ENCODE data around the gene ZMAT3.
"Not testable (repeated sequence)": the region's sequence is repeated elsewhere in the genome, so short reads cannot be mapped to it uniquely, and the experiment has no call there.

ZMAT3 gene, protein sequence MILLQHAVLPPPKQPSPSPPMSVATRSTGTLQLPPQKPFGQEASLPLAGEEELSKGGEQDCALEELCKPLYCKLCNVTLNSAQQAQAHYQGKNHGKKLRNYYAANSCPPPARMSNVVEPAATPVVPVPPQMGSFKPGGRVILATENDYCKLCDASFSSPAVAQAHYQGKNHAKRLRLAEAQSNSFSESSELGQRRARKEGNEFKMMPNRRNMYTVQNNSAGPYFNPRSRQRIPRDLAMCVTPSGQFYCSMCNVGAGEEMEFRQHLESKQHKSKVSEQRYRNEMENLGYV

DNA sequence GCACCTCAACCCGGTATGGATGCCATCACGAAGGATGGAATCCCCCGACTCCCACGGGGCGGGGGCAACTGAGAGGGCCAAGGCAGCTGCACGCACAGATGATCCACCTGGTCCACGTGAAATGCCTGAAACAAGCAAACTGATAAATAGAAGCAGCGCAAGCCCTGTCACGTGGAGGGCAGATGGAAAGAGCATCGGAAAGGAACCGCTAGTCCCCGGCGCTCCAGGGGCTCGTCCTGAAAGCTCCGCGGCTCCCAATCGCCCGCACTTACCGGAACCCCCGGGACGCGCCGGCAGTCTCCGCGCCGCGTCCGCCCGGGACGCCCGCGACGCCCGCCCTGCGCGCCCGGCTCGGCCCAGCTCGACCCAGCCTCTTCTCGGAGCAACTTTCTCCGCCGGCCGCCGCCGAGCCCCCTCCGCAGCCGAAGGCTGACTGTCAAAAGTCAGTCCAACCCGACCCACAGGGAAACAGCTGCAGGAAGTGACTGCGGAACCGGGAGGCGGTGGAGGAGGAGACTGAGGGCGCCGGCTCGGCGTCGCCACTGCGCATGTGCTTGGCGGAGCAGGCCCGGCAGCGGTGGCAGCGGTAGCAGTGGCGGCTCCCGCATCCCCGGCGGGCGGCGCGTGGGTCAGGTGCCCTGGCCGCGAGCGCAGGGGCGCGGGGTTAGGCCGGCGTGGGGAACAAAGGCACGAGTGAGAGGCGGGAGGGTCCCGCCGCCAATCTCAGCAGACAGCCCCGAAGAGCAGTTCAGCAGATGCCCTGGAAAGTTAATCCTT lies at the start of gene ZMAT3:
Gene ZMAT3 (minus strand): TSS at position 487 of the 777 bp plus-strand sequence. CDS start 4,057 bp downstream, outside the sequence.
- DNase-seq, result peak; percentile 90

DNA sequence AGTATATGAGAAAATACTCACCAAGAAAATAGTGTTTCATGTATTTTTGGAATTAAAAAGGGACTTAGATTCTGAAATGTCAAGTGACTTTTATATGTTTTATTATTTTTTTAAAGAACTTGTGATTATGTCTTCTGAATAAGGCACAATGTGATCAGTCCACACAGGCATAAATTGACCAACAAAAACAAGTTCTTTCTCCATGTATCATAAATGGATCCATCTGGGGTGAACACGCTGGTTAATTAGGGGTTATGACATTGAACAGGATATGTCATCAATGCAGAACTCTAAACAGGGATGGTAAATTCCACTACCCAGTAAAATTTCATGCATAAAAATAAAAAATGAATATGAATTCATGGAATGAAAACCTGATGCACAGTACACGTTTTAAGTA lies 45.2 kb upstream of the ZMAT3 start:
- no peak for DNase-seq

DNA sequence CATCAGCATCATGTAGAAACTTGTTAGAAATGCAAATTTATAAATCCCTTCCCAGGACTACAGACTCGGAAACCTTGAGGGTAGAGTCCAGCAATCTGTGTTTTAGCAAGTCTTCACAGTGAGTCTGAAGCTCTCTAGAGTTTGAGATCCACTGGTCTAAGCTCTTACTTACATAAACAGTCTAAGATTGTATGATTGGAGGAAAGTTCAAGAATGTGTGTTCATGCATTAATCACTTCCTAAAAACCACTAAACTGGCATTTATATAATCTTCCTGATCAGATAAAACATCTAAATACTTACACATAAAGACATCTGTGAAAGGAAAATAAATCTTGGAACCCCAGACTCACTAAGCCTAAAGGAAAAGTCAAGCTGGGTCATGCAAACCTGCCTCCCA lies 43.8 kb upstream of the ZMAT3 start:
- DNase-seq, result not testable (repeated sequence)

DNA sequence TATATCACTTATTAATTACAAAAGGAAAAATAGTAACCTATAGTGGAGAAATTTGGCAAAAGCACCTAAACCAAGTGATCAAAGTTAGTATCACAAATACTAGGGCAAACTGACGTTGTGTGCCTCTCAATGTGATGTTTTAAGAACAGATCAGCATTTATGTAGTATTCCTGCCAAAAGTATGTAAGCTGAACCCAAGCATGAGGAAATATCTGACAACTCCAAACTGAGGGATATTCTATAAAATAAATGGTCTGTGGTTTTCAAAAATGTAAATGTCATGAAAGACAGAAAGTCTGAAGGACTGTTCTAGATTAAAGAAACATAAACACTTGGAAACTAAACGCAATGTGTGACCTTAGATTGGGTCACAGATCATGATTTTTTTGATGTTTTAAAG lies 42.3 kb upstream of the ZMAT3 start:
- DNase-seq, result peak; percentile 24

DNA sequence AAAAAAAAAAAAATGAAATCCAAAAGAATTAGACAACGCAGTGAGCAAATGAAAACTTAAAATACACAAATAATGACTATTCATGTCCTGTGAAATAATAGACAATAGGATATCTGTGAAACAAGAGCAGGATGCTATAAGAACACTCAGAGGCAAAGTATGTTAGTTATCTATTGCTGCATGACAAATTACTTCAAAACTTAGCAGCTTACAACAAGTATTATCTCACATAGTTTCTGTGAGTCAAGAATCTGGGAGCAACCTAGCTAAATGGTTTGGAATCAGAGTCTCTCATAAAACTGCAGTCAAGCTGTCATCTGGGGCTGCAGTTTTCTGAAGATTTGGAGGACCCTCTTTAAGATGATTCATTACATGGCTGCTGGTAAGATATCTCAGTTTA lies 36.5 kb upstream of the ZMAT3 start:
- no peak for DNase-seq

DNA sequence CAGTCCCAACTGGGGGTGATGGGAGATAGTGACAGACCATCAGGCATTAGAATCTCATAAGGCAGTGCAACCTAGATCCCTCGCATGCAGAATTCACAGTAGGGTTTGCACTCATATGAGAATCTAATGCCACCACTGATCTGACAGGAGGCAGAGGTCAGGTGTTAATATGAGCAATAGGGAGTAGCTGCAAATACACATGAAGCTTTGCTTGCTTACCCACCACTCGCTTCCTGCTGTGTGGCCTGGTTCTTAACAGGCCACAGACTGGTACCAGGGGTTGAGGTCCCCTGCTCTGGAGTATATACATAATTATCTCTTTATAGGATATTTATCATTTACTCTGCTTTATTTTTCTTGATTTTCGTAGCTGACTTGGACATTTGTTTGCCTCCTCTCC lies 36.0 kb upstream of the ZMAT3 start:
- no peak for DNase-seq

DNA sequence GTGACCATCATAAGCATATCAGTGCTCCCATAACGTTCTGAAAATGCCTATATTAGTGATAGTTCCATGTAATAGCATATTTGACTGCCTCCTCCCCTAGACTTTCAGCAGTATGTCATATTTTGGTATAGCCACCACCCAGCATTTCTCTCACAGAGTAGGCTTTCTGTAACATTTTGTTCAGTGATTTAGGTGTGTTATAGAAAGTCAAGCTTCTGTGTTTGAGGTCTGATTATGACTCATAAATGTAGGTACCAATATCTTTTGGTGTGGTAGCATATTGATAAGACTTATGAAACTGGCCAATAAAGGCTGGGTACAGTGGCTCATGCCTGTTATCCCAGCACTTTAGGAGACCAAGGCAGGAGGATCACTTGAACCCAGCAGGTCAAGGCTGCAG lies 34.3 kb upstream of the ZMAT3 start:
- no peak for DNase-seq

DNA sequence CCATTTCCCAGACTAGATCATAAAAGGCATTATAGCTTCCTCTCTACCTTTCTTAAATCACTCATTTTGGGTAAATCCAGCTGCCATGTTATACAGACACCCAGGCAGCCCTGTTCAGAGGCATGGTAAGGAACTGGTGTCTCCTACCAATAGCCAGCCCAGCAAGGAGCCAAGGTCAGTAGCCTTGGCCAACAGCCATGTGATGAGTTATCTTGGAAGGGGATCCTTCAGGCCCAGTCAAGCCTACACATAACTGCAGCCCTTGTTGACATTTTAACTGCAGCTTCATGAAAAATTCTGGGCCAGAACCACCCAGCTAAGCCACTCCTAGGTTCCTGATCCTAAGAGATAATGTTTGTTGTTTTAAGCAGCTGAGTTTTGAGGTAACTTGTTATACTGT lies 29.0 kb upstream of the ZMAT3 start:
- no peak for DNase-seq

DNA sequence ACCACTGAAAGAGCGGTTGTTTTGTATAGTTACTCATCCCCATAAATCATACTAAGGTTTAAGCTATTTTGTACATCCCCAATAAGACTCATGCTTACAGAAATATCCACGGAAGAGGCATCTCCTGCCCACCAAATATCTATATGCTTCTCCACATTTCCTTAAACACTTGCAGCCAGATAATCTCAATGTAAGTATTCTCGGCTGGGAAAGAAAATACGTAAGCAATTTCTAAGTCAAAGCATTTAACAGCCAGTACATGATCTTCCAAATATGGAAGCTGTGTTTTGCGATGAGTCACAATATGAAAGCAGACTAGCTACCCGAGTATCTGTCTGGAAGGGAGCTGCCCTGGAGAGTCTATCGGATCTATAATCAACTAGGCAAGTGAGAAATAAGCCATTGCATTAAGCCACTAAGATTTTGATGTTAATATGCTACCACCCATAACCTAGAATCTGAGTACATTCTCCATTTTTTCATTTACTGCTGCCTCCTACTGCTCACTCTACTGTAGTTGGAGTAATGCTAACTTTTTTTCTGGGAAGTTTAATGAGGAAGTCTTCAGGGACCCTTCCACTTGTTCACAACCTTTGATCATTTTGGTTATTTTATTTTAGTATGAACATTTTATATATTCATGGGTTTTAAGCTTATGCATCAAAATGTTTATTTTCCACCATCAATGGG lies 26.9 kb upstream of the ZMAT3 start:
- DNase-seq, result no peak

DNA sequence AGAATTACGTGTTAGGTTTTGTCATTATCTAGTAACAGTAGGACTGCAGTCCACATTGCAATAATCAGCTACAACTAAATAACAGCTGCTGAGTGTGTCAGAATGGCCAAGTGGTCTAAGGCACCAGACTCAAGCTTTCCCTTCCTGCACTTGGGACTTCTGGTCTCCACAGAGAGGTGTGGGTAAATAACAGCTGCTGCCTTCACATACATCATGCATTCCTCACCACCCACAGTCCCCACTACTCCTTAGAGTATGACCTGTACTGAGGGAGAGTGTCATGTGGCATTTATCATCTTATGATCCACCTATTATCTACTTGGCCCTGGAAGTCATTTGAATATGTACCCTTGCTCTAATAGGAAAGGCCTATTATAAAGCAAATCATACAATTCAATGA lies 22.2 kb upstream of the ZMAT3 start:
- DNase-seq, result no peak

DNA sequence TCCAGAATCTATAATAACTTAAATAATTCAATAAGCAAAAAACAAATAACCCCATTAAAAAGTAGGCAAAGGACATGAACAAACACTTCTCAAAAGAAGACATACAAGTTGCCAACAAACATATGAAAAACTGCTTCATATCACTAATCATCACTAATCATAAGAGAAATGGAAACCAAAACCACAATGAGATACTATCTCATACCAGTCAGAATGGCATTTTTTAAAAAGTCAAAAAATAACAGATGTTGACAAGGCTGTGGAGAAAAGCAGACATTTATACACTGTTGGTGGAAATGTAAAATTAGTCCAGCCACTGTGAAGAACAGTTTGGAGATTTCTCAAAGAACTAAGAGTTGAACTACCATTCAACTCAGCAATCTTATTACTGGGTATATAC lies 19.5 kb upstream of the ZMAT3 start:
- no peak for DNase-seq

DNA sequence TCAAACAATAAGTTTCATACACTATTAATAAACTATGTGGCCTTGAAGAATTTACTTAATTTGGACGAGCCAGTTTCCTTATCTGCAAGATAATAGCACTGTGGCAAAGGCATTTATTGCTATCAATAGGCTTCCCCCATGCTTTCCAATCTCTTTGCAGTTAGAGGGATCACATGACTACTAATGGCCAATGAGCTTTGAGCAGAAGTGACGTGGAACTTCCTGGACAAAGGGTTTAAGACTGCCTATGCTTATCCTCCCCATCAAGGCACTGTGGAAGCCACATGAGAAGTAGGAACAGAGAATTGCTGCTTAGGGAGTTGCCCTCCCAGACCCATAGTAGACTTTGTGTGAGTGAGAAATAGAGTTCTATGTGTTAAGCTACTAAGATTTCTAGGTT lies 16.7 kb upstream of the ZMAT3 start:
- DNase-seq, result no peak

DNA sequence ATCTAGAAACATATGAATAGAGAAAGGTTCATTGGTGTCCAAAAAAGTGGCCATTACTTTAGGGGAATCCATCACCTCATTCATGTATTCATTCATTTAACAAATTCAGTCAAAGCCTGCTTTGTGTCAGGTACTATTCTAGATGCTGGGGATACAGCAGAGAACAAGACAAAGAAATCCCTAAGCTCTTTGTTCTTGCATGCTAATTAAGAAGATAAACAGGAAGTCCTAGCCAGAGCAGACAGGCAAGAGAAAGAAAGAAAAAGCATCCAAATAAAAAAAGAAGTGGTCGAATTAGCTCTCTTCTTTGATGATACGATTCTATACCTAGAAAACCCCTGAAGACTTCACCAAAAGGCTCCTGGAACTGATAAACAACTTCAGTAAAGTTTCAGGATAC lies 12.4 kb upstream of the ZMAT3 start:
- DNase-seq, result no peak

DNA sequence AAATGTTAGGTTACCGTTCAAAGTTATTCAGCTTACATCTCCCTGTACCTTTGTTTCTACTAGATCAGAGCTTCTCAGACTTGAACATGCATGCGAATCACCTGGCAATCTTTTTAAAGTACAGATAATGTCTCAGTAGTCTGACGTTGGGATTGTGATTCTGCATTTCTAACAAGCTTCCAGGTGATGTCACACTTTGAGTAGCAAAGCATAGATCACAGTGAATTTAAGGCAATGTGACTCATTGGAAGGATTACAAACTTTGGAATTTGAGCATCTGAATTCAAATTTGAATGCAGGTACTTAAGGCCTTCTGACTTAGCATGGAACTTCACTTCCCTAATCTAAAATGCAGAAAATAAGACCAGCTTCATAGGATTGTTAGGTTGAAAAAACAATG lies 10.8 kb upstream of the ZMAT3 start:
- no peak for DNase-seq

DNA sequence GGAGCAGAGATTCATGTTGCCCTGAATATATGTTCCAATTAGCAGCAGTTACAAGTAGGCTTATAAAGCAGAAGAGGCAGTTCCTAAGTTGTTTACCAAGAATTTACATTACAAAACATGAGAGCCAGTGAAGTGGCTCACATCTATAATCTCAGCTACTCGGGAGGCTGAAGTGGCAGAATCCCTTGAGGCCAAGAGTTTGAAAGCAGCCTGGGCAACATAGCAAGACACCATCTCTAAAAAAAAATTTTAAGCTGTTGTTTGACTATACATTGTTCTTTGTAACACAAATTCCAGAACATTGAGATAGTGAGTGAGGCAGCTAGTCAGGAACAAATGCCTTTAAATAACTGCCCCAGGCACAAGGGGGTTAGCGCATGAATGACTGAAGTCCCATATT lies 10.3 kb upstream of the ZMAT3 start:
- DNase-seq, result no peak

DNA sequence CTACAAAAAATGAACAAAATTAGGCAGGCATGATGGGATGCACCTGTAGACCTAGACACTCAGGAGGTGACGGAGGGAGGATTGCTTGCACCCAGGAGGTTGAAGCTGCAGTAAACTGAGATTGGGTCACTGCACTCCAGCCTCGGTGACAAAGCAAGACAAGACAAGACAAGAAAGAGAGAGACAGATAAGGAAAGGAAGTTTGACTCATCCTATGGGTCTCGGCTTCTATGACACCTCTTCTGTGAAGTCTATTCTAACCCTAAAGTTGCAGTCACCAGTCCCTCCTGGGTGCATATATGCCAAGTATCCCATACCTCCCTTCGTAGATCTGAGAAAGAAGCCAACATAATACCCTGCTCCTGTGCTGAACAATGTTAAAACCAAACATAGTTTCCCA lies 7.9 kb upstream of the ZMAT3 start:
- no peak for DNase-seq

DNA sequence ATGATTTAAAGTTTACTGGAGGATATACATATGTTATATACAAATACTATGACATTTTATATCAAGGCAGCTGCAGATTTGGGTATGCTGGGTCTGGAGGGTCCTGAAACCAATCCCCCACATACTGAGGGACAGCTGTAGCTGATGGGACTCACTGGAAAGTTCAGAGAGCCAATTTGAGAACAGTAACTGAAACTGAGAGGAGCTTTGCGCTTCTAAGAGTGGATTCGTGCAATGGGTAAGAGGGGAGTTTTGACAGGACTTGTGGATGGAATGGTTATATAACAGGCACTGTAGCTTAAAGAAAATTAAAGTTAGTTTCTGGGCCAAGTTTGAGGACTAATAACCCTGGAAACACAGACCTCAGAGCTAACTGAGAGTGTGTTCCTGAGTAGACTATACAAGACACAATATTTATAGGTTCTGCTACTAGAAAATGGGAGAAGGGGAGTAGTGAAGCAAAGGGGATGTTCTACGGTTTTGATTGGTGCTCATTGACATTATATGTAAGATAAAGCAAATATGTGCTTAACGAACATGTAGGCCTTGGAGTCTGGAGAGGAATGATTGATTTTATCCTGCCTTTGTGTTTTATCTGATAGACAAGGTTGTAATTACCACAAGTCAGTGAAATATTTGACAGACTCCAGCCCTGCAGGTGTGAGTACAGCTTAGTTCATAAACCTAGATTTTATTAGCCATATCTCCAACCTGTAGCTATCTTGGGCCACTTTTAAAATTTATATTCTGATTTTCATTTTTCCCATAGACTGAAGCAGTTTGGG lies 4.8 kb upstream of the ZMAT3 start:
- DNase-seq, result no peak

DNA sequence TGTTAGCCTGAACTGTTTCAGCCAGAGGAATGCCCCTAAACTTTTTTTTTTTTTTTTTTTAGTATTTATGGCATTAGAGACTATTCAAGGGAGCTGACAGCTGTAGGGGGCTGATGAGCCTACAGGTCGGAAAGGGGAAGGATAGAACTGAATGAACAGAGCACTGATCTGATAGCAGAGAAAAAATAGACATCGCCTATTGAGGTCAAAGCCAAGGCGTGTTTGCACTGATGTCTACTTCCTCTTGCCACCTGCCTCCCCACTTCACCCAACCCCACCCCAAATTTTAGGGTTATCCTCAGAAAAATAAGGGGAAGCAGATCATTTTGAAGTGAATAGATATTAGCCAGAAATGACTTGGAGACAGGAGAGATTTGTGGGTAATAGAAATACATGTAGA lies 3.0 kb upstream of the ZMAT3 start:
- no peak for DNase-seq

DNA sequence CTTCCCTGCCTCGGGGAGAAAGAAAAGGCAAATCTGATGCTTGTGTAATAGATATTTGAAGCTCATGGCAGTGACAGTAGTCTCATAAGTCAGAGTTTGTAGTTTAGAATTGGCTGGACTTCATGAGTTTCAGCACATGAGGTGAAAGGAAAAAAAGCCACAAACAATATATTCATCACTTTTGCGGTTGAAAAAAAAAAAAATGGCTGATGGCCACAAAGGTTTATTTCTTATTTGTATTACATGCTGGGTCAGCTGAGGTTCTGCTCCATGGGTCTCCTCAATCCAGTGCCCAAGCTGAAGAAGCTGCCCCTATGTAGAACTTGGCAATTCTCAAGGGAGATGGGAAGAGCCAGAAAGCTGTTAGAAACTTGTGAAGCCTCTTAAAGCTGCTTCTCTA lies 2.2 kb upstream of the ZMAT3 start:
- no peak for DNase-seq

DNA sequence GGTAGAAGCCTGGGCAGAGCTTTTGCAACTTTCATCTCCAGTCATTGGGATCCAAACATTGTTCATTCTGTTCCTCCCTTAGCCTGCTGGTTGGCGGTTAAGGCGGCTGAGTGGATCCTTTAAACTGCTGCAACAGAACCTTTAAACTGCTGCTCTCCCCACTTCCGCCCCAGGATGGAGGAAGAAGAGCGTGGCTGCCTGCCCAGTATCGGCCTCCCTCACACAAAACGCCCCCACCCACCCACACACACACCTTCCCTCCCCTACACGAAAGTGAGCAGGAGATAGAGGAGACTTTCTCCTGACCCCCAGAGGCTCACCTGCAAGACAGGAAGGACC lies 460 bp upstream of the ZMAT3 start:
- DNase-seq, result no peak

DNA sequence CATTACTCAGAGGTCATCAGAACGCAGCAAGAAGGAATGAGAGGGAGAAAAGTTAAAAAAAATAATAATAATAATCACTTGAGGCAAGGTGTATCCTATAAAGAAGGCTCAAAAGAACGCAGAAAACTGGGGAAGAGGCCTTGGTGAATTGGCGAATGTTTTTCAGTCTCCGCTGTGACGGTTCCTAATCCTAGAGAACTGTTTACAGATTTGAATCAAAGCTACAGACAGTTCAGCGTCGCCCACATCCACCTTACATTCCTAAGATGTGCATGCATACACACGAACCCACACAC lies 634 bp downstream of the ZMAT3 start:
- DNase-seq, result no peak

DNA sequence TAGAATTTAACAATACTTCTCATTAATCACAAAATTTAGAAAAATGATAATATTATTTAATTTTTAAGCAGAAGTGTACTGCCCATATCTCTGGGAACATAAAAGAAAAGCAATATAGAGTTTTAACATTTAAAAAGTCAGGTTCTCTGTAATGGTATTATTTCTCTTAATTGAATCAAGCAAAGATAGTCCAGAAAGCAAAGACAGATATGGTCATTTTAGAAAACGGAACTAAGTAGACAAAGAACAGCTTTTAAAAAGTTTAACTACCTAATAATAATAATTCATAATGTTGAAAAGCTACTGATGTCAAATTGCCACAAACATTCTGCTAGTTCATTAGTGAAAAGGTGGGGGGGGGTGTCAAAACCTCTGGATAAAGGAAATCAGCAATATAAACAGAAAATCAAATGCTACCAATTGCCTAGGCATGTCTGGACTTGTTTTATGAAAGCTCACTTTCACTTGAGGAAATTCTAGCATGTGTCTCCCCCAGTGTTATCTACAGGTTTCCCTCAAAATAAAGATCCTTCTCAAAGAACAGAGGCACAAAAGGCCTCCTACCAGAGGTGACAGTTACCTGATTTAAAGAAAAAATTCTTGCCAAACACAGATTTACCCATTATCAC lies 1.7 kb downstream of the ZMAT3 start:
- no peak for DNase-seq
